HEK293 (cell line): ENCODE data around the gene UNC50.

ENCODE experiments used
- CTCF ChIA-PET: fragments of 350-600 bp; formaldehyde crosslinking; extraction: SDS; loops from one replicate; lab custom pipeline; 2021; ENCODE audit warnings: antibody characterized with exemption; lab: Yijun Ruan, JAX
- POLR2A ChIA-PET: fragments of 300-600 bp; formaldehyde crosslinking; extraction: SDS; loops from one replicate; lab custom pipeline; 2020; ENCODE audit warnings: antibody characterized with exemption, inconsistent platforms; lab: Yijun Ruan, JAX
- H3K27ac ChIP-seq: fragments of 200-500 bp; sonication (Bioruptor generic); 2 replicates; pipeline ENCODE4 v1.5.1; 2014; ENCODE audit warnings: low read depth, low read length, control low read depth, inconsistent platforms; ENCODE audit errors: extremely low read depth
- H3K36me3 ChIP-seq, 2 experiments: fragments of 200-500 bp in 1 of 2; sonication (Bioruptor generic) in 1 of 2; 1 replicate in 1 of 2; 2 replicates in 1 of 2; pipeline ENCODE4 v1.5.1; 2014 to 2017; ENCODE audit warnings: inconsistent platforms in 2 of 2, low read length in 2 of 2; ENCODE audit not compliant: control insufficient read depth in 2 of 2, insufficient read depth in 1 of 2
- H3K4me1 ChIP-seq: fragments of 200-500 bp; sonication (Bioruptor generic); 2 replicates; pipeline ENCODE4 v1.5.1; 2014; ENCODE audit warnings: mild to moderate bottlenecking, low read length, inconsistent platforms; ENCODE audit not compliant: control insufficient read depth, insufficient read depth
- H3K4me3 ChIP-seq: 2 replicates; pipeline ENCODE4 v1.5.1; 2011; ENCODE audit warnings: low read depth, mild to moderate bottlenecking, control low read depth, low read length, moderate library complexity
- H3K9me3 ChIP-seq: fragments of 200-500 bp; sonication (Bioruptor generic); 2 replicates; pipeline ENCODE4 v1.5.1; 2014; ENCODE audit warnings: low read depth, low read length, inconsistent platforms; ENCODE audit not compliant: control insufficient read depth, insufficient read depth
- INSM2 ChIP-seq: fragments of 450-650 bp; formaldehyde crosslinking; IDR thresholded peaks from 2 replicates; pipeline ENCODE4 v1.5.1; 2016; ENCODE audit warnings: missing biosample characterization, missing genetic modification characterization
- PRDM10 ChIP-seq: fragments of 450-650 bp; formaldehyde crosslinking; IDR thresholded peaks from 2 replicates; pipeline ENCODE4 v1.5.1; 2016; ENCODE audit warnings: missing biosample characterization, missing genetic modification characterization
- ZNF16 ChIP-seq: fragments of 450-650 bp; formaldehyde crosslinking; IDR thresholded peaks from 2 replicates; pipeline ENCODE4 v1.5.1; 2016; ENCODE audit warnings: low read depth, missing biosample characterization, missing genetic modification characterization
- ZNF169 ChIP-seq: fragments of 450-650 bp; formaldehyde crosslinking; IDR thresholded peaks from 2 replicates; pipeline ENCODE4 v1.5.1; 2016; ENCODE audit warnings: missing biosample characterization, missing genetic modification characterization
- ZNF18 ChIP-seq: fragments of 450-650 bp; formaldehyde crosslinking; IDR thresholded peaks from 2 replicates; pipeline ENCODE4 v1.5.1; 2016; ENCODE audit warnings: missing biosample characterization, missing genetic modification characterization
- ZNF184 ChIP-seq: fragments of 450-650 bp; IDR thresholded peaks from 2 replicates; pipeline ENCODE4 v1.5.1; 2018; ENCODE audit warnings: missing biosample characterization, mild to moderate bottlenecking, missing genetic modification characterization
- ZNF350 ChIP-seq: fragments of 450-650 bp; formaldehyde crosslinking; IDR thresholded peaks from 2 replicates; pipeline ENCODE4 v1.5.0; 2017; ENCODE audit warnings: missing biosample characterization, mild to moderate bottlenecking, missing genetic modification characterization
- ZNF530 ChIP-seq: fragments of 450-650 bp; formaldehyde crosslinking; IDR thresholded peaks from 2 replicates; pipeline ENCODE4 v1.5.1; 2016; ENCODE audit warnings: low read depth, missing biosample characterization, missing genetic modification characterization
- ZNF544 ChIP-seq: fragments of 450-650 bp; formaldehyde crosslinking; IDR thresholded peaks from 2 replicates; pipeline ENCODE4 v1.5.0; 2017; ENCODE audit warnings: missing biosample characterization, missing genetic modification characterization
- ZNF555 ChIP-seq: fragments of 450-650 bp; formaldehyde crosslinking; conservative IDR thresholded peaks from 2 replicates; pipeline ENCODE4 v1.5.1; 2017; ENCODE audit warnings: missing biosample characterization, mild to moderate bottlenecking, missing genetic modification characterization, inconsistent platforms
- ZNF560 ChIP-seq: fragments of 450-650 bp; formaldehyde crosslinking; IDR thresholded peaks from 2 replicates; pipeline ENCODE4 v1.5.1; 2017; ENCODE audit warnings: missing biosample characterization, missing genetic modification characterization, borderline replicate concordance
- ZNF623 ChIP-seq: fragments of 450-650 bp; formaldehyde crosslinking; IDR thresholded peaks from 2 replicates; pipeline ENCODE4 v1.5.1; 2016; ENCODE audit warnings: missing biosample characterization, missing genetic modification characterization
- ZNF677 ChIP-seq: fragments of 450-650 bp; IDR thresholded peaks from 2 replicates; pipeline ENCODE4 v1.5.0; 2018; ENCODE audit warnings: missing biosample characterization, mild to moderate bottlenecking, missing genetic modification characterization, moderate library complexity
- TF ChIP-seq, protein P1 (sequence below): fragments of 450-650 bp; formaldehyde crosslinking; IDR thresholded peaks from 2 replicates; pipeline ENCODE4 v1.5.1; 2017; ENCODE audit warnings: missing biosample characterization, missing genetic modification characterization
- TF ChIP-seq, protein P2 (sequence below): sonication (generic); formaldehyde crosslinking; IDR thresholded peaks from 2 replicates; pipeline ENCODE4 v1.8.1; 2022; ENCODE audit warnings: mild to moderate bottlenecking, moderate library complexity, missing genetic modification reagents

Gene UNC50

DNA sequence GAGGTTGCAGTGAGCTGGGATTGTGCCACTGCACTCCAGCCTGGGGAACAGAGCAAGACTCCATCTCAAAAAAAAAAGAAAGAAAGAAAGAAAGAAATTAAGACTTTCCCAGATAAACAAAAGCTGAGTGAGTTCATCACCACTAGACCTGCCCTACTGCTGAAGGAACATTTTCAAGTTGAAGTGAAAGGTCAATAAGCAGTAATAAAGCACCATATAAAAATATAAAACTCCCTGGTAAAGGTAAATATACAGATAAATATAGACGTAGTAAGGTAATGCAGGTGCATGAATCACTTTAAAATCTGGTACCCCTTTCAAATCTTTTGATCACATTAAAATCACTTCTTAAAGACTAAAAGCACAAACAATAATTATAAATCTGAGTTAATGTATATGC is 42.6 kb downstream of the UNC50 start:
- no peak for TF ChIP-seq ZNF623 (tag by site-specific recombination)
- no peak for TF ChIP-seq ZNF544 (tag by site-specific recombination)
- TF ChIP-seq ZNF350 (tag by site-specific recombination) = no peak
- no peak for TF ChIP-seq ZNF184 (tag by site-specific recombination)
- TF ChIP-seq ZNF560 (tag by site-specific recombination) = no peak
- TF ChIP-seq, all 188 proteins: peak for 0
- H3K9me3 ChIP-seq = no peaks in the 10 kb centered on the region
- H3K4me3 ChIP-seq = no peak overlapping the region
- H3K4me1 ChIP-seq = no peaks in the 10 kb centered on the region
- POLR2A ChIA-PET = no interaction called here
- CTCF ChIA-PET = interaction anchor here (0.6 to 0.7 kb wide), 2 partner anchors 273 to 299 kb away, joined by 3 read pairs; no protein-coding TSS in a partner anchor
- no peak overlapping the region for H3K27ac ChIP-seq
- H3K36me3 ChIP-seq = no peaks in the 10 kb centered on the region

GRCh38 chr2:98654699-98655495 is 46.5 kb downstream of the UNC50 start:
- ChIA-PET POLR2A (no interaction called here), CTCF (interaction anchor here (0.5 kb wide), 1 partner anchor 70 kb away, joined by 4 read pairs; no protein-coding TSS in a partner anchor)
- TF ChIP-seq ZNF677 (no peak), ZNF555 (tag by site-specific recombination) (no peak), ZNF560 (tag by site-specific recombination) (no peak), ZNF530 (no peak), INSM2 (no peak), PRDM10 (no peak), ZNF18 (no peak), ZNF169 (tag by site-specific recombination) (no peak), ZNF16 (no peak)
- TF ChIP-seq, protein P1, sequence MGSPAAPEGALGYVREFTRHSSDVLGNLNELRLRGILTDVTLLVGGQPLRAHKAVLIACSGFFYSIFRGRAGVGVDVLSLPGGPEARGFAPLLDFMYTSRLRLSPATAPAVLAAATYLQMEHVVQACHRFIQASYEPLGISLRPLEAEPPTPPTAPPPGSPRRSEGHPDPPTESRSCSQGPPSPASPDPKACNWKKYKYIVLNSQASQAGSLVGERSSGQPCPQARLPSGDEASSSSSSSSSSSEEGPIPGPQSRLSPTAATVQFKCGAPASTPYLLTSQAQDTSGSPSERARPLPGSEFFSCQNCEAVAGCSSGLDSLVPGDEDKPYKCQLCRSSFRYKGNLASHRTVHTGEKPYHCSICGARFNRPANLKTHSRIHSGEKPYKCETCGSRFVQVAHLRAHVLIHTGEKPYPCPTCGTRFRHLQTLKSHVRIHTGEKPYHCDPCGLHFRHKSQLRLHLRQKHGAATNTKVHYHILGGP (tag by site-specific recombination) = no peak
- TF ChIP-seq, protein P2, sequence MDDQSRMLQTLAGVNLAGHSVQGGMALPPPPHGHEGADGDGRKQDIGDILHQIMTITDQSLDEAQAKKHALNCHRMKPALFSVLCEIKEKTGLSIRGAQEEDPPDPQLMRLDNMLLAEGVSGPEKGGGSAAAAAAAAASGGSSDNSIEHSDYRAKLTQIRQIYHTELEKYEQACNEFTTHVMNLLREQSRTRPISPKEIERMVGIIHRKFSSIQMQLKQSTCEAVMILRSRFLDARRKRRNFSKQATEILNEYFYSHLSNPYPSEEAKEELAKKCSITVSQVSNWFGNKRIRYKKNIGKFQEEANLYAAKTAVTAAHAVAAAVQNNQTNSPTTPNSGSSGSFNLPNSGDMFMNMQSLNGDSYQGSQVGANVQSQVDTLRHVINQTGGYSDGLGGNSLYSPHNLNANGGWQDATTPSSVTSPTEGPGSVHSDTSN (CRISPR knock-in tag) = no peak
- Histone ChIP-seq H3K27ac (no peak overlapping the region), H3K4me1 (no peaks in the 10 kb centered on the region), H3K4me3 (no peak overlapping the region), H3K36me3 (no peaks in the 10 kb centered on the region), H3K9me3 (no peaks in the 10 kb centered on the region)
